HG03064 (cell line): Measurements from ENCODE around the gene CEP57L1.
A peak's percentile ranks its signal among the peaks of the same experiment; 100 is the strongest.
"Not testable (repeated sequence)": the region's sequence is repeated elsewhere in the genome, so short reads cannot be mapped to it uniquely, and the experiment has no call there.

Experiments
- ATAC-seq: cut with Tn5 transposase; IDR thresholded peaks from one replicate; pipeline ENCODE4 v1.9.1; 2021; ENCODE audit warnings: low read depth; ENCODE audit not compliant: unreplicated experiment

The CEP57L1 gene

GRCh38 chr6:109073344-109074132 lies 21.8 kb upstream of the CEP57L1 start:
- ATAC-seq = no peak

- no peak for ATAC-seq
Measured at GRCh38 chr6:109074133-109074415, 21.2 kb upstream of the CEP57L1 start.

GRCh38 chr6:109075934-109076333 lies 19.4 kb upstream of the CEP57L1 start:
- no peak for ATAC-seq

- ATAC-seq = no peak
Measured at GRCh38 chr6:109076377-109076776, 18.9 kb upstream of the CEP57L1 start.

- ATAC-seq = no peak
Measured at GRCh38 chr6:109079981-109080380, 15.3 kb upstream of the CEP57L1 start.

GRCh38 chr6:109081026-109081425 lies 14.3 kb upstream of the CEP57L1 start:
- ATAC-seq = no peak

GRCh38 chr6:109081516-109082187 lies 13.7 kb upstream of the CEP57L1 start:
- ATAC-seq = no peak

- no peak for ATAC-seq
Measured at GRCh38 chr6:109082188-109082577, 13.1 kb upstream of the CEP57L1 start.

- no peak for ATAC-seq
Measured at GRCh38 chr6:109083657-109084056, 11.7 kb upstream of the CEP57L1 start.

- ATAC-seq = not testable (repeated sequence)
Measured at GRCh38 chr6:109084146-109084545, 11.2 kb upstream of the CEP57L1 start.

- no peak for ATAC-seq
Measured at GRCh38 chr6:109087661-109088264, 7.5 kb upstream of the CEP57L1 start.

- no peak for ATAC-seq
Measured at GRCh38 chr6:109088995-109089394, 6.3 kb upstream of the CEP57L1 start.

- no peak for ATAC-seq
Measured at GRCh38 chr6:109091314-109092024, 3.8 kb upstream of the CEP57L1 start.

- no peak for ATAC-seq
Measured at GRCh38 chr6:109092074-109092473, 3.2 kb upstream of the CEP57L1 start.

GRCh38 chr6:109093732-109094415 lies 1.4 kb upstream of the CEP57L1 start:
- ATAC-seq = peak; percentile 2

GRCh38 chr6:109094416-109095035 lies 781 bp upstream of the CEP57L1 start, which contains the start of gene SESN1:
TSS of gene SESN1 (minus strand) at chr6:109094846. CDS start at chr6:109094073, 773 bp downstream.
- ATAC-seq = peak; percentile 66

- no peak for ATAC-seq
Measured at GRCh38 chr6:109095835-109096084, 453 bp downstream of the CEP57L1 start.

- ATAC-seq = no peak
Measured at GRCh38 chr6:109096208-109096607, 901 bp downstream of the CEP57L1 start.

GRCh38 chr6:109097661-109098060 lies 2.4 kb downstream of the CEP57L1 start:
- ATAC-seq = no peak

- no peak for ATAC-seq
Measured at GRCh38 chr6:109102762-109103161, 7.5 kb downstream of the CEP57L1 start.
